Gastroesophageal sphincter (tissue), 4 donors: ENCODE data around the gene CELF2. TPM values are rescaled to one million over a fixed set of nuclear protein-coding genes. Genes with fewer than 3 reads are reported as not detected.

ENCODE experiments used
- ATAC-seq: fragments of 150-250 bp; one replicate; pipeline ENCODE4 v1.9.1; 2016; ENCODE audit warnings: mild to moderate bottlenecking, moderate library complexity
- H3K27ac ChIP-seq, 4 donors: fragments of 200-600 bp; sonication (generic) in 3 of 4; 1 replicate in 3 of 4; 2 replicates in 1 of 4; pipeline ENCODE4 v1.5.1; 2016 to 2019
- H3K27me3 ChIP-seq: fragments of 200-600 bp; sonication (generic); one replicate; pipeline ENCODE4 v1.5.1; 2019
- H3K36me3 ChIP-seq, 2 donors: fragments of 200-600 bp; sonication (generic); one replicate each; pipeline ENCODE4 v1.5.1; 2019; ENCODE audit warnings: control low read depth in 1 of 2
- H3K4me1 ChIP-seq, 3 donors: fragments of 200-600 bp; sonication (generic); 1 replicate in 2 of 3; 2 replicates in 1 of 3; pipeline ENCODE4 v1.5.1; 2016 to 2019; ENCODE audit warnings: control low read depth in 2 of 3
- H3K4me3 ChIP-seq, 2 donors: fragments of 200-600 bp; sonication (generic); one replicate each; pipeline ENCODE4 v1.5.1; 2019; ENCODE audit warnings: mild to moderate bottlenecking in 1 of 2, moderate library complexity in 1 of 2
- H3K9me3 ChIP-seq, 3 donors: fragments of 200-600 bp; sonication (generic); one replicate each; pipeline ENCODE4 v1.5.1; 2017 to 2019; ENCODE audit warnings: control low read depth in 2 of 3
- EP300 ChIP-seq: sonication (generic); formaldehyde crosslinking; IDR thresholded peaks from one replicate; pipeline ENCODE4 v1.6.1; 2017; ENCODE audit warnings: antibody characterized with exemption, mild to moderate bottlenecking
- POLR2A ChIP-seq, 2 donors: fragments of 450-650 bp; IDR thresholded peaks; one replicate each; pipeline ENCODE4 v1.6.1; 2017; ENCODE audit warnings: antibody characterized with exemption in 2 of 2, mild to moderate bottlenecking in 2 of 2, moderate library complexity in 1 of 2
- POLR2AphosphoS5 ChIP-seq: sonication (generic); formaldehyde crosslinking; IDR thresholded peaks from one replicate; pipeline ENCODE4 v1.6.1; 2017; ENCODE audit warnings: antibody characterized with exemption
- WGBS, 2 donors: methylation state at CpG; one replicate each; pipeline ENCODE4 v1.1.5; 2018; ENCODE audit warnings: low coverage in 1 of 2; 5-methylcytosine and 5-hydroxymethylcytosine counted together
- total RNA-seq, 4 donors: library from RNA; depleted of rRNA; stranded (reverse); fragments of >200 nt; gene quantifications; one replicate each; pipeline ENCODE4 v1.1.0, GENCODE V29; 2016
- TF ChIP-seq, protein P1 (sequence below), 4 experiments: fragments of 200-600 bp in 2 of 4; fragments of 450-650 bp in 2 of 4; sonication (generic) in 1 of 4; IDR thresholded peaks; one replicate each; pipeline ENCODE4 v1.5.1; 2017 to 2019; ENCODE audit warnings: antibody characterized with exemption in 4 of 4, mild to moderate bottlenecking in 2 of 4, moderate library complexity in 2 of 4

The CELF2 gene
- total RNA-seq, 4 donors from 2014 or later, result 82.4 to 122 (median 110) TPM

DNA sequence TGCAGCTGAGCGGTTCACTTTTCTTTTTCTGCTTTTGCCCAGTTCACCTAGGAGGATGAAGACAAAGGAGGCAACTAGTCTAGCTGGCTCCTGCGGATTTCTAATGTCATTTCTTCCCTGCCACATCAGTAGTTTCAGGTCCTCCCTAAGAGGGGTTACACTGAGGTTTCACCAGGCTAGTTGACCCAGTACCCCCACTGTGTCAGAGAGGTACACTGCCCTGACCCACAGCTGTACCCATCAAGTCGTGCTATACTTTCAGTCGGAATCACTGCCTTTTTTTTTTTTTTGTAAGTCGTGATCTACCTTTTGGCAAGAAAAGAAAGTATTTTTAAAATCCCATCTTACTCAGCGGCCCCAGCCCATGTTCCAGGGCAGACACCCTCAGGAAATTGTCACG is 243.5 kb downstream of the CELF2 start:
- Histone ChIP-seq H3K36me3 (peaks cover 0 to 49% of the 10 kb centered on the region in 2 donors), H3K4me1 (peaks cover 6 to 85% (median 13%) of the 10 kb centered on the region in 3 donors), H3K4me3 (no peak overlapping the region), H3K27ac (peak overlapping the region in 2 of 4 donors; percentile 58 to 62), H3K27me3 (no peaks in the 10 kb centered on the region), H3K9me3 (no peaks in the 10 kb centered on the region)
- 81 to 83% methylated on average over 5 of the region's 7 CpGs for WGBS, 2 donors
- no peak for ATAC-seq
- TF ChIP-seq POLR2AphosphoS5, result no peak
- TF ChIP-seq EP300, result no peak
- no peak for TF ChIP-seq POLR2A (IDR thresholded peaks at IDR 0.05)
- TF ChIP-seq, protein P1, sequence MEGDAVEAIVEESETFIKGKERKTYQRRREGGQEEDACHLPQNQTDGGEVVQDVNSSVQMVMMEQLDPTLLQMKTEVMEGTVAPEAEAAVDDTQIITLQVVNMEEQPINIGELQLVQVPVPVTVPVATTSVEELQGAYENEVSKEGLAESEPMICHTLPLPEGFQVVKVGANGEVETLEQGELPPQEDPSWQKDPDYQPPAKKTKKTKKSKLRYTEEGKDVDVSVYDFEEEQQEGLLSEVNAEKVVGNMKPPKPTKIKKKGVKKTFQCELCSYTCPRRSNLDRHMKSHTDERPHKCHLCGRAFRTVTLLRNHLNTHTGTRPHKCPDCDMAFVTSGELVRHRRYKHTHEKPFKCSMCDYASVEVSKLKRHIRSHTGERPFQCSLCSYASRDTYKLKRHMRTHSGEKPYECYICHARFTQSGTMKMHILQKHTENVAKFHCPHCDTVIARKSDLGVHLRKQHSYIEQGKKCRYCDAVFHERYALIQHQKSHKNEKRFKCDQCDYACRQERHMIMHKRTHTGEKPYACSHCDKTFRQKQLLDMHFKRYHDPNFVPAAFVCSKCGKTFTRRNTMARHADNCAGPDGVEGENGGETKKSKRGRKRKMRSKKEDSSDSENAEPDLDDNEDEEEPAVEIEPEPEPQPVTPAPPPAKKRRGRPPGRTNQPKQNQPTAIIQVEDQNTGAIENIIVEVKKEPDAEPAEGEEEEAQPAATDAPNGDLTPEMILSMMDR (IDR thresholded peaks at IDR 0.05), result no peak

- H3K4me3 ChIP-seq, result no peak overlapping the region
- H3K4me1 ChIP-seq, result peaks cover 6 to 78% (median 12%) of the 10 kb centered on the region in 3 donors
- H3K27ac ChIP-seq, result peak overlapping the region in 3 of 4 donors; percentile 44 to 62 (median 58)
- no peaks in the 10 kb centered on the region for H3K9me3 ChIP-seq
- H3K27me3 ChIP-seq, result no peaks in the 10 kb centered on the region
- TF ChIP-seq, protein P1 (IDR thresholded peaks at IDR 0.05), result no peak
- no peak for TF ChIP-seq POLR2AphosphoS5
- TF ChIP-seq EP300, result no peak
- no peak for TF ChIP-seq POLR2A (IDR thresholded peaks at IDR 0.05)
- 58 to 70% methylated on average over 2 to 4 of the region's 4 CpGs for WGBS, 2 donors
- H3K36me3 ChIP-seq, result peaks cover 0 to 53% of the 10 kb centered on the region in 2 donors
- peak; percentile 28 for ATAC-seq
Measured at GRCh38 chr10:11261687-11262493, 244.2 kb downstream of the CELF2 start.

- TF ChIP-seq, protein P1 (IDR thresholded peaks at IDR 0.05), result no peak
- TF ChIP-seq POLR2AphosphoS5, result no peak
- no peak for TF ChIP-seq POLR2A (IDR thresholded peaks at IDR 0.05)
- TF ChIP-seq EP300, result no peak
- Histone ChIP-seq H3K27me3 (no peaks in the 10 kb centered on the region), H3K4me3 (no peak overlapping the region), H3K36me3 (peaks cover 0 to 52% of the 10 kb centered on the region in 2 donors), H3K27ac (peak overlapping the region in 3 of 4 donors; percentile 44 to 62 (median 58)), H3K9me3 (no peaks in the 10 kb centered on the region), H3K4me1 (peaks cover 6 to 72% (median 12%) of the 10 kb centered on the region in 3 donors)
- ATAC-seq, result no peak
- whole genome bisulfite sequencing, 2 donors, result 74 to 76% methylated on average over 4 to 5 of the region's 5 CpGs
Measured at GRCh38 chr10:11262494-11263345, 245.0 kb downstream of the CELF2 start.

GRCh38 chr10:11263767-11264166 is 246.1 kb downstream of the CELF2 start:
- Histone ChIP-seq H3K27ac (no peak overlapping the region), H3K27me3 (no peaks in the 10 kb centered on the region), H3K4me3 (no peak overlapping the region), H3K9me3 (no peaks in the 10 kb centered on the region), H3K36me3 (peaks cover 0 to 41% of the 10 kb centered on the region in 2 donors), H3K4me1 (peaks cover 6 to 77% (median 12%) of the 10 kb centered on the region in 3 donors)
- WGBS, 2 donors, result 56 to 63% methylated on average over 3 of the region's 3 CpGs
- TF ChIP-seq EP300 (no peak), POLR2AphosphoS5 (no peak), POLR2A (IDR thresholded peaks at IDR 0.05) (no peak)
- TF ChIP-seq, protein P1 (IDR thresholded peaks at IDR 0.05), result no peak
- ATAC-seq, result no peak
